GM12878 (cell line): Measurements from ENCODE around the gene SLC38A2. TPM values are rescaled to one million over a fixed set of nuclear protein-coding genes. Genes with fewer than 3 reads are reported as not detected.

Source experiments
- ATAC-seq: fragments of 200-7000 bp; cut with Tn5 transposase; 3 replicates; pipeline ENCODE4 v1.9.1; 2020; ENCODE audit warnings: mild to moderate bottlenecking, moderate library complexity
- BruUV-seq: library from RNA; stranded (reverse); fragments of 400-500 nt; replicated peaks from 2 replicates; lab custom pipeline; 2021; lab: Mats Ljungman, UMichigan
- CTCF ChIA-PET: fragments of 300-600 bp; sonication (Branson Sonifier 250); formaldehyde crosslinking; extraction: SDS; loops from one replicate; lab custom pipeline; 2021; ENCODE audit warnings: inconsistent platforms; lab: Yijun Ruan, JAX
- POLR2A ChIA-PET: fragments of 350-600 bp; formaldehyde crosslinking; extraction: SDS; loops from one replicate; lab custom pipeline; 2021; ENCODE audit warnings: inconsistent platforms; lab: Charles Lee
- RAD21 ChIA-PET: fragments of 300-600 bp; sonication (Branson Sonifier 250); formaldehyde crosslinking; loops from one replicate; lab custom pipeline; 2023; ENCODE audit warnings: antibody characterized with exemption; ENCODE audit not compliant: unreplicated experiment; lab: Charles Lee
- SMC1A ChIA-PET: fragments of 300-600 bp; sonication (Branson Sonifier 250); formaldehyde crosslinking; loops from one replicate; lab custom pipeline; 2023; ENCODE audit not compliant: unreplicated experiment, uncharacterized antibody; lab: Charles Lee
- DNase-seq: peaks from one replicate; pipeline ENCODE4 v3.0.0-alpha.2; 2011; ENCODE audit warnings: low read depth, low spot score
- FAIRE-seq: peaks from 3 replicates; lab custom pipeline; 2011; peaks lifted over from hg19 to GRCh38; lab: Jason Lieb, UNC
- H2AFZ ChIP-seq: 2 replicates; pipeline ENCODE4 v1.6.0; 2011; ENCODE audit warnings: low read depth, low read length, control low read depth; ENCODE audit not compliant: control insufficient read depth
- H3K27ac ChIP-seq: 2 replicates; pipeline ENCODE4 v1.5.1; 2011; ENCODE audit warnings: control low read depth; ENCODE audit not compliant: control insufficient read depth, insufficient read depth
- H3K27me3 ChIP-seq, 2 experiments: replicated peaks in 1 of 2; 2 replicates each; pipeline versions ENCODE4 v1.6.0 to v1.6.1; 2011; ENCODE audit warnings: low read length in 1 of 2; ENCODE audit not compliant: control insufficient read depth in 2 of 2, insufficient read depth in 2 of 2
- H3K36me3 ChIP-seq, 2 experiments: 2 replicates each; pipeline ENCODE4 v1.5.1; 2011; ENCODE audit warnings: low read length in 1 of 2; ENCODE audit not compliant: control insufficient read depth in 2 of 2, insufficient read depth in 2 of 2
- H3K4me1 ChIP-seq: 2 replicates; pipeline ENCODE4 v1.6.1; 2011; ENCODE audit warnings: mild to moderate bottlenecking, low read length, moderate library complexity, mixed read lengths; ENCODE audit not compliant: control insufficient read depth, insufficient read depth
- H3K4me2 ChIP-seq: 2 replicates; pipeline ENCODE4 v1.6.0; 2011; ENCODE audit warnings: control low read depth; ENCODE audit not compliant: control insufficient read depth, insufficient read depth
- H3K4me3 ChIP-seq: fragments of 200-600 bp; sonication (generic); 2 replicates; pipeline ENCODE4 v1.5.1; 2016
- H3K79me2 ChIP-seq: 2 replicates; pipeline ENCODE4 v1.6.0; 2011; ENCODE audit warnings: low read length; ENCODE audit not compliant: control insufficient read depth, insufficient read depth
- H3K9ac ChIP-seq: 2 replicates; pipeline ENCODE4 v1.8.0; 2011; ENCODE audit warnings: low read length, control low read depth, mixed read lengths; ENCODE audit not compliant: control insufficient read depth, insufficient read depth
- H3K9me3 ChIP-seq: replicated peaks from 3 replicates; pipeline ENCODE4 v1.5.1; 2011; ENCODE audit warnings: mild to moderate bottlenecking, low read length; ENCODE audit not compliant: control insufficient read depth, insufficient read depth
- H4K20me1 ChIP-seq: 2 replicates; pipeline ENCODE4 v1.6.0; 2011; ENCODE audit not compliant: control insufficient read depth, insufficient read depth
- ASH2L ChIP-seq: fragments of 300-600, 200-600 bp; sonication (generic); IDR thresholded peaks from 2 replicates; pipeline ENCODE4 v1.6.1; 2017; ENCODE audit warnings: low read depth, mild to moderate bottlenecking, borderline replicate concordance
- BCL3 ChIP-seq: IDR thresholded peaks from 2 replicates; pipeline ENCODE4 v1.6.1; 2011; ENCODE audit warnings: borderline replicate concordance, low read depth, mild to moderate bottlenecking, moderate library complexity, low read length; ENCODE audit not compliant: insufficient read depth, poor library complexity, severe bottlenecking
- CREB1 ChIP-seq: IDR thresholded peaks from 2 replicates; pipeline ENCODE4 v1.6.1; 2012; ENCODE audit warnings: low read depth, mild to moderate bottlenecking, inconsistent platforms
- CREM ChIP-seq: IDR thresholded peaks from 2 replicates; pipeline ENCODE4 v1.6.1; 2014; ENCODE audit warnings: antibody characterized with exemption, low read depth
- CTCF ChIP-seq, 3 experiments: IDR thresholded peaks in 2 of 3; conservative IDR thresholded peaks in 1 of 3; 2 replicates each; pipeline ENCODE4 v1.5.1; 2011; ENCODE audit warnings: low read depth in 3 of 3, low read length in 3 of 3, mild to moderate bottlenecking in 3 of 3, control low read depth in 2 of 3, moderate library complexity in 2 of 3, inconsistent platforms in 1 of 3, mixed read lengths in 1 of 3; ENCODE audit not compliant: control insufficient read depth in 2 of 3, insufficient read depth in 1 of 3; ENCODE audit errors: extremely low read depth in 1 of 3
- GABPA ChIP-seq: IDR thresholded peaks from 2 replicates; pipeline ENCODE4 v1.6.1; 2014; ENCODE audit warnings: antibody characterized with exemption, low read depth, mild to moderate bottlenecking, inconsistent platforms
- MEF2B ChIP-seq: fragments of 450-650 bp; IDR thresholded peaks from 2 replicates; pipeline ENCODE4 v1.6.1; 2018; ENCODE audit warnings: mild to moderate bottlenecking, moderate library complexity; ENCODE audit not compliant: partially characterized antibody, poor library complexity, severe bottlenecking
- NR2F1 ChIP-seq: fragments of 450-650 bp; conservative IDR thresholded peaks from 2 replicates; pipeline ENCODE4 v1.6.1; 2017; ENCODE audit warnings: mild to moderate bottlenecking
- RAD21 ChIP-seq: IDR thresholded peaks from 2 replicates; pipeline ENCODE4 v1.6.1; 2011; ENCODE audit warnings: mild to moderate bottlenecking, low read depth, low read length, moderate library complexity; ENCODE audit not compliant: insufficient read depth
- ZNF207 ChIP-seq: fragments of 450-650 bp; IDR thresholded peaks from 2 replicates; pipeline ENCODE4 v1.6.1; 2014; ENCODE audit warnings: antibody characterized with exemption, mild to moderate bottlenecking, borderline replicate concordance
- ZNF592 ChIP-seq: fragments of 450-650 bp; IDR thresholded peaks from 2 replicates; pipeline ENCODE4 v1.6.1; 2017; ENCODE audit warnings: mild to moderate bottlenecking, moderate library complexity
- WGBS: methylation state at CpG from one replicate; pipeline ENCODE4 v1.1.6; 2016; ENCODE audit warnings: low lambda C conversion rate; ENCODE audit not compliant: insufficient replicate concordance, insufficient coverage; ENCODE audit errors: missing lambda C conversion rate; 5-methylcytosine and 5-hydroxymethylcytosine counted together
- in situ Hi-C: fragments of 300-500 bp; cut with MboI; formaldehyde crosslinking; loops from 9 replicates; pipeline ENCODE4 v1.14.3; 2018; ENCODE audit warnings: mixed read lengths
- intact Hi-C: fragments of 100-400 bp; cut with micrococcal nuclease; formaldehyde crosslinking; loops from one replicate; pipeline ENCODE4 v1.14.2; 2022; ENCODE audit not compliant: unreplicated experiment
- polyA plus RNA-seq, 11 experiments: library from polyadenylated mRNA; depleted of rRNA in 4 of 11; unstranded in 6 of 11; stranded (reverse) in 5 of 11; fragments of >200 nt; fragmentation: Nextera tagmentation in 4 of 11; fragmentation: Illumina TruSeq in 1 of 11; extraction: Ambion mirVana in 4 of 11; extraction: Trizol in 1 of 11; gene quantifications; 1 replicate in 1 of 11; 2 replicates in 10 of 11; pipeline versions ENCODE4 v1.2.1 to v1.2.3, GENCODE V29; 2011 to 2016; ENCODE audit warnings: inconsistent platforms in 2 of 11, missing spikeins in 2 of 11, low read depth in 1 of 11
- total RNA-seq, 4 experiments: library from RNA; depleted of rRNA in 3 of 4; stranded (reverse); fragments of >200 nt in 3 of 4; fragmentation: Illumina TruSeq in 1 of 4; extraction: Trizol in 1 of 4; gene quantifications; 2 replicates each; pipeline versions ENCODE4 v1.2.1 to v1.2.3, GENCODE V29; 2013 to 2021

Gene SLC38A2
- total and polyA plus RNA-seq, 10 of the 15 experiments (the other 5 are each of a cell fraction or from before 2014, with no cell fraction given) = 36.2 to 118 (median 79.8) TPM

- no peak for TF ChIP-seq BCL3
Measured at GRCh38 chr12:46380881-46381280, 8.3 kb upstream of the SLC38A2 start (continued).

- H3K4me1 ChIP-seq = peaks cover 8% of the 10 kb centered on the region
- ChIA-PET RAD21 (no interaction called here), CTCF (no interaction called here), SMC1A (interaction anchor here (0.8 kb wide), 1 partner anchor 281 kb away, joined by 3 read pairs; no protein-coding TSS in a partner anchor), POLR2A (interaction anchor here (0.6 kb wide), 1 partner anchor 62 kb away, joined by 3 read pairs; no protein-coding TSS in a partner anchor)
- no TSS peak for BruUV-seq
- H2AFZ ChIP-seq = no peak overlapping the region
- no peak overlapping the region for H3K4me2 ChIP-seq
- FAIRE-seq = no peak
- no peaks in the 10 kb centered on the region for H3K36me3 ChIP-seq
- H3K27ac ChIP-seq = no peak overlapping the region
- H3K27me3 ChIP-seq = no peaks in the 10 kb centered on the region
- in situ Hi-C loops (loop anchor here (10.0 kb wide), 1 partner anchor 395 kb away; no protein-coding TSS in a partner anchor), intact Hi-C loops (loop anchor here (5.0 kb wide), 1 partner anchor 228 kb away; no protein-coding TSS in a partner anchor)
- no peak for DNase-seq
- no peak for ATAC-seq
- no peak overlapping the region for H3K4me3 ChIP-seq
- peaks cover 23% of the 10 kb centered on the region for H3K79me2 ChIP-seq
- H3K9ac ChIP-seq = no peak overlapping the region
- WGBS = 74% methylated on average over 3 of the region's 3 CpGs
- no peaks in the 10 kb centered on the region; the same call in 2 of the 3 replicates for H3K9me3 ChIP-seq
- no peaks in the 10 kb centered on the region for H4K20me1 ChIP-seq
- TF ChIP-seq RAD21 (no peak), ZNF592 (no peak), ZNF207 (no peak), ASH2L (no peak), MEF2B (no peak), NR2F1 (no peak), CREM (no peak), CTCF (IDR thresholded peaks at IDR 0.05 in 2 of 3, conservative IDR thresholded peaks at IDR 0.05 in 1 of 3; ENCODE audit: control insufficient read depth in 2 of 3, extremely low read depth in 1 of 3, insufficient read depth in 1 of 3, low read depth in 3 of 3, low read length in 3 of 3) (no peak), CREB1 (no peak), GABPA (no peak)
Measured at GRCh38 chr12:46380022-46380796, 7.6 kb upstream of the SLC38A2 start.
